CD4-positive, alpha-beta memory T cell (primary cell): ENCODE data around the gene AKNA. TPM values are rescaled to one million over a fixed set of nuclear protein-coding genes. Genes with fewer than 3 reads are reported as not detected.
A peak's percentile ranks its signal among the peaks of the same experiment; 100 is the strongest.

Experiments used
- CTCF ChIA-PET: fragments of 350-600 bp; sonication (Branson Sonifier 250); formaldehyde crosslinking; loops from one replicate; lab custom pipeline; 2021; ENCODE audit warnings: inconsistent platforms; ENCODE audit not compliant: partially characterized antibody; lab: Charles Lee
- POLR2A ChIA-PET: fragments of 350-600 bp; sonication (Branson Sonifier 250); formaldehyde crosslinking; loops from one replicate; lab custom pipeline; 2021; ENCODE audit not compliant: partially characterized antibody; lab: Charles Lee
- DNase-seq, 5 donors: peaks; one replicate each; pipeline versions ENCODE4 v3.0.0 to v3.0.0-alpha.2; 2020 to 2022; ENCODE audit warnings: mixed read lengths in 1 of 5
- H3K27ac ChIP-seq: one replicate; pipeline ENCODE4 v1.7.0; 2013; ENCODE audit warnings: low read depth, low read length
- H3K27me3 ChIP-seq: 2 replicates; pipeline ENCODE4 v1.7.0; 2013; ENCODE audit warnings: mild to moderate bottlenecking, low read length, moderate library complexity; ENCODE audit not compliant: insufficient read depth
- H3K36me3 ChIP-seq: 2 replicates; pipeline ENCODE4 v1.7.0; 2013; ENCODE audit warnings: mild to moderate bottlenecking, low read length, moderate library complexity; ENCODE audit not compliant: insufficient read depth
- H3K4me1 ChIP-seq: 2 replicates; pipeline ENCODE4 v1.7.0; 2013; ENCODE audit warnings: mild to moderate bottlenecking, low read length, moderate library complexity; ENCODE audit not compliant: insufficient read depth
- H3K4me3 ChIP-seq, 2 donors: one replicate each; pipeline ENCODE4 v1.7.0; 2013; ENCODE audit warnings: low read length in 2 of 2, mild to moderate bottlenecking in 1 of 2
- H3K9me3 ChIP-seq, 2 donors: one replicate each; pipeline ENCODE4 v1.7.0; 2013; ENCODE audit warnings: low read length in 2 of 2, control low read depth in 1 of 2; ENCODE audit not compliant: control insufficient read depth in 1 of 2
- H3K27ac Mint-ChIP-seq, 7 donors: one replicate each; pipeline ENCODE4 v1.8.0; 2020 to 2021; ENCODE audit warnings: mixed read lengths in 7 of 7, mild to moderate bottlenecking in 6 of 7, inconsistent platforms in 3 of 7, moderate library complexity in 3 of 7
- H3K27me3 Mint-ChIP-seq, 2 donors: one replicate each; pipeline ENCODE4 v1.8.0; 2020 to 2021; ENCODE audit warnings: mixed read lengths in 2 of 2
- H3K36me3 Mint-ChIP-seq, 2 donors: one replicate each; pipeline ENCODE4 v1.8.0; 2020 to 2021; ENCODE audit warnings: mixed read lengths in 2 of 2, inconsistent platforms in 1 of 2, mild to moderate bottlenecking in 1 of 2
- H3K4me1 Mint-ChIP-seq, 4 donors: one replicate each; pipeline ENCODE4 v1.8.0; 2020 to 2021; ENCODE audit warnings: mixed read lengths in 4 of 4, mild to moderate bottlenecking in 1 of 4
- H3K4me3 Mint-ChIP-seq, 8 donors: one replicate each; pipeline ENCODE4 v1.8.0; 2020 to 2021; ENCODE audit warnings: mixed read lengths in 8 of 8, mild to moderate bottlenecking in 7 of 8, moderate library complexity in 6 of 8, inconsistent platforms in 3 of 8
- H3K9me3 Mint-ChIP-seq, 8 donors: one replicate each; pipeline ENCODE4 v1.8.0; 2020 to 2021; ENCODE audit warnings: mixed read lengths in 8 of 8, mild to moderate bottlenecking in 5 of 8, inconsistent platforms in 3 of 8, moderate library complexity in 1 of 8
- intact Hi-C: fragments of 100-400 bp; cut with micrococcal nuclease; formaldehyde crosslinking; loops from one replicate; pipeline ENCODE4 v1.15.1; 2023
- polyA plus RNA-seq, 2 donors: library from polyadenylated mRNA; unstranded; fragments of 300-500 nt; fragmentation: Illumina TruSeq; gene quantifications; one replicate each; pipeline ENCODE4 v1.2.3, GENCODE V29; 2021
- total RNA-seq, 2 experiments: library from RNA; stranded (reverse); gene quantifications; one replicate each; pipeline ENCODE4 v1.2.3, GENCODE V29; 2021

Gene AKNA
- total and polyA plus RNA-seq, 4 experiments from 2014 or later, result 1.9 to 375 (median 205) TPM

DNA sequence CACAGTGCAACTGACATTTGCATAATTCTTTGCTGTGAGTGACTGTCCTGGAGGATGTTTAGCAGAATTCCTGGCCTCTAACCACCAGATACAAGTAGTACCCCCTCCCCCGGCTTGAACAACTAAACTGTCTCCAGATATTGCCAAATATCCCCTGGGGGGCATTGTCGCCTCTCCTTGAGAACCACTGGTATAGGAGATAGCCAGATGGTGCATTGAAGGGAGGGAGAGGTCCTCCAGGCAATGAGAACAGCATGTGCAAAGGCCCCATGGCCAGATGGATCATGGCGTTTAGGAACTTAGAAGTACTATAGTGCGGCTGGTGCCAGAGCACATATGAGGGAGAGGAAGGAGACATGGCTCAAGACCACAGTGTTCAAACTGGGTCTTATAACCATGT lies 83.8 kb downstream of the AKNA start:
- ChIA-PET CTCF (no interaction called here), POLR2A (no interaction called here)
- DNase-seq, result no peak
- peak overlapping the region in 1 of 7 donors; percentile 53 for H3K27ac Mint-ChIP-seq
- H3K9me3 Mint-ChIP-seq, result no peaks in the 10 kb centered on the region
- peaks cover 3% of the 10 kb centered on the region for H3K4me1 ChIP-seq
- H3K36me3 ChIP-seq, result no peaks in the 10 kb centered on the region
- no peaks in the 10 kb centered on the region for H3K27me3 ChIP-seq
- H3K36me3 Mint-ChIP-seq, result no peaks in the 10 kb centered on the region
- H3K4me3 Mint-ChIP-seq, result no peak overlapping the region
- no peaks in the 10 kb centered on the region for H3K9me3 ChIP-seq
- intact Hi-C loops, result no loop called here
- H3K4me3 ChIP-seq, result no peak overlapping the region
- H3K27me3 Mint-ChIP-seq, result no peaks in the 10 kb centered on the region
- H3K27ac ChIP-seq, result no peak overlapping the region
- H3K4me1 Mint-ChIP-seq, result peaks cover 0 to 14% (median 5%) of the 10 kb centered on the region in 4 donors

DNA sequence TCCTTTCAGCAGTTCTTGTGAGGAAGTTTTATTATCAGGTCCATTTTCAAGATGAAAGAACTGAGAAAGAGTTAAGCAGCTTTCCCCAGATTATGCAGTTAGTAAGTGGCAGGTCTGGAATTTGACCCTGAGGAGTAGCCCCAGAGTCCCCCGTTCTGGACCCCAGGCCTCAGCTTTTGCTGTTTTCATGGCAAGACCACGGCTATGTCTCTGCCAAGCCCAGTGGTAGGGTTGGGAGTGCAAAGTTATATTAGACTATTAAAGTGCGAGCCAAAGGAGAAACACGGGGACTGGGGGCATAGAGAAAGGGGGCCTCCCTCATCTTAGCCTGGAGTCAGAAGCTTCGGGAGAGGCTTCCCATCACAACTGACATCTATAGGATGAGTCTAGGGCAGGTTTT lies 84.2 kb downstream of the AKNA start:
- H3K9me3 ChIP-seq, result no peaks in the 10 kb centered on the region
- H3K27ac ChIP-seq, result no peak overlapping the region
- H3K4me1 ChIP-seq, result peaks cover 3% of the 10 kb centered on the region
- H3K36me3 ChIP-seq, result no peaks in the 10 kb centered on the region
- Mint-ChIP-seq H3K27ac (no peak overlapping the region), H3K9me3 (no peaks in the 10 kb centered on the region), H3K4me1 (peaks cover 0 to 14% (median 5%) of the 10 kb centered on the region in 4 donors), H3K36me3 (no peaks in the 10 kb centered on the region), H3K27me3 (no peaks in the 10 kb centered on the region), H3K4me3 (no peak overlapping the region)
- H3K4me3 ChIP-seq, result no peak overlapping the region
- intact Hi-C loops, result no loop called here
- no peaks in the 10 kb centered on the region for H3K27me3 ChIP-seq
- POLR2A ChIA-PET, result no interaction called here
- CTCF ChIA-PET, result no interaction called here
- no peak for DNase-seq

DNA sequence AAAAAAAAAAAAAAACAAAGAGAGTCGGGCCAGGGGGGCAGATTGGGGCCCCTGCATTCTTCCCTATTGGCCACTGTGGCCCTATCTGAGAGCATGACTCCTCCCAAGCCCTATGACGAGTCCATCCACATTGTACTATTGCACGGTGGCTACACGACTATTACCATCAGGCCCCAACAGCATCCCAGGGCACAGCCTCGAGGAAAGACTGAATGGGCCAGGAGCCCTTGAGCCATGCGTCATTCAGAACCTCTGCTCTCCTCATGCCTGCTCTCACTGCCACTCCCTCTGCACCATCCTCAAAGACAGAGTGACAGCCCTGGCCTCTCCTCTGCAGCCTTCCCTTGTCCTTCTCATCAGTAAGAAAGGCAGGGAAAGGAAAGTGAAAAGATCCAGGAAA lies 85.1 kb downstream of the AKNA start:
- no peaks in the 10 kb centered on the region for H3K9me3 ChIP-seq
- H3K4me1 ChIP-seq, result peaks cover 3% of the 10 kb centered on the region
- H3K4me3 ChIP-seq, result no peak overlapping the region
- no peaks in the 10 kb centered on the region for H3K36me3 ChIP-seq
- ChIA-PET CTCF (no interaction called here), POLR2A (no interaction called here)
- intact Hi-C loops, result no loop called here
- H3K27ac ChIP-seq, result no peak overlapping the region
- Mint-ChIP-seq H3K4me3 (no peak overlapping the region), H3K36me3 (no peaks in the 10 kb centered on the region), H3K27ac (no peak overlapping the region), H3K27me3 (no peaks in the 10 kb centered on the region), H3K4me1 (peaks cover 0 to 14% (median 5%) of the 10 kb centered on the region in 4 donors), H3K9me3 (no peaks in the 10 kb centered on the region)
- H3K27me3 ChIP-seq, result no peaks in the 10 kb centered on the region
- DNase-seq, result no peak

DNA sequence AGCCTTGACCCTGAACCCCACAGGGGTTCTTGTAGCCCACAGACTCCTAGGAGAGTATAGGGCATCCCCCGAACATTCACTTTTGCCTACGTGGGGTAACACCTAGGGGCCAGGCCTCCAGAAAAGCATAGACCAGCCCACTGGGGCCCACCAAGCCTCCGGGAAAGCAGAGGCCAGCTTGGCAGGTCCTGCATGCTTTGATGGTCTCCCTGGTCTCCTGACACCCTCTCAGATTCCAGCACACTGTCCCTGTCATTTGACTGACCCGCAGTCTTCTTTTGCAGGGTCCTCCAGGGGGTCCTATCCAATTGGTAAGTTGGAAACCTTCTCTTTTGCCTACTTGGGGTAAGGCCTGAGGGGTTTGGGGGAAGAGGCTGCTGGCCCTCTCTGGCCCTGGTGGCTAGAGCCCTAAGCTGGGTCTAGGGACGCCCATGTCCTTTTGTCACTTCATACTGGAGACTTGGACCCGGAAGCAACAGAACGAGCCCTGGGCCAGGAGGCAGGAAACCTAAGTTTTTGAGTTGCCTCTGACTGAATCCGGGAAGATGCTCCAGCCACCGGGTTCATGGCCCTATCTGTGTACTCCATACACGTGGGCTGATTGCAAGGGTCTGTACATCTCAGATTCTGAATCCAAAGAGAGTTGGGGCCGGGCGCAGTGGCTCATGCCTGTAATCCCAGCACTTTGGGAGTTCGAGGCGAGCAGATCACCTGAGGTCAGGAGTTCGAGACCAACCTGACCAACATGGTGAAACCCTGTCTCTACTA lies 85.8 kb downstream of the AKNA start:
- Mint-ChIP-seq H3K27me3 (no peaks in the 10 kb centered on the region), H3K36me3 (no peaks in the 10 kb centered on the region), H3K9me3 (no peaks in the 10 kb centered on the region), H3K27ac (no peak overlapping the region), H3K4me3 (no peak overlapping the region), H3K4me1 (peaks cover 0 to 14% (median 5%) of the 10 kb centered on the region in 4 donors)
- POLR2A ChIA-PET, result no interaction called here
- CTCF ChIA-PET, result no interaction called here
- Histone ChIP-seq H3K4me3 (no peak overlapping the region), H3K9me3 (no peaks in the 10 kb centered on the region), H3K27ac (no peak overlapping the region), H3K4me1 (peaks cover 3% of the 10 kb centered on the region), H3K36me3 (no peaks in the 10 kb centered on the region), H3K27me3 (no peaks in the 10 kb centered on the region)
- no peak for DNase-seq
- intact Hi-C loops, result no loop called here

DNA sequence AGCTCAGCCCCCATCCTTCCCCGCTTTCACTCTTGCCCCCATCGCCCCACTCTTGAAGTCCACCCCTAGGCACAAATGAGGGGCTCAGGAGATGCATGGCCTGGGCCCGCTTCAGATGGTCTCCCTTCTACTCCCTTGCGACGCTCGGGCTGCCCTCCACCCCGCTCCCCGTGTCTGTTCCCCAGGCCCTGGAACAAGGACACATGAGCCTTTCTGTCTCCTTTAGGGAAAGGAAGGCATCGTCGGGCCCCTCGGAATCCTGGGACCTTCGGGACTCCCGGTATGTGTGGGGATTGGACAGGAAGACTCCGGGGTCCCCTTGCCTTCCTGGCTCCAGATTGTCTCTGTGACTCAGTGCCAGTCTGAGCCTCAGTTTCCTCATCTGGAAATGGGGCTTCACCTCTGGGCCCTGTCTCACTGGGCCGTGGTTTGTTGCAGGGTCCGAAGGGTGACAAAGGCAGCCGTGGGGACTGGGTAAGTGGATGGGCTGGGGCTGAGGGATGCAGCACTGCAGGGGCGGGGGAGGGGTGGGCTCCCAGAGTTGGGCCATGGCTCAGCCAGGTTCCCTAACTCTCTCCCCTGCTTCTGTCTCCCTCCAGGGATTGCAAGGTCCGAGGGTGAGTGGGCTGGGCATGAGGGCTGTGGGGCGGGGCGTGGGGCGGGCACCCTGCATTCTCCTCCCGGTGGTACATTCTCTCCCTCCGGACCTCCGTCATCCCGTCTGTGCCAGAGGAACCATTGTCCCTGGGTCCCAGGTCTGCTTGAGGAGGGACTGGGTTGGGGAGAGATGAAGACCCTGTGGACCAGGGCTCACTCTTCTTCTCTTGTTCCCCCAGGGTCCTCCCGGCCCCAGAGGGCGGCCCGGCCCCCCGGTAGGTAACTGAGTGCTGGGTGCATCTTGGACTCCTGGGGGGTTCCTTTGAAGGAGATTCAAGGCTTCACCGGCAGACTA lies 86.7 kb downstream of the AKNA start:
- peaks cover 0 to 7% (median 2%) of the 10 kb centered on the region in 8 donors for H3K9me3 Mint-ChIP-seq
- H3K4me1 ChIP-seq, result peaks cover 3% of the 10 kb centered on the region
- no peak overlapping the region for H3K27ac Mint-ChIP-seq
- H3K4me1 Mint-ChIP-seq, result peaks cover 0 to 12% (median 5%) of the 10 kb centered on the region in 4 donors
- no peaks in the 10 kb centered on the region for H3K27me3 ChIP-seq
- intact Hi-C loops, result no loop called here
- H3K4me3 Mint-ChIP-seq, result no peak overlapping the region
- no peak overlapping the region for H3K27ac ChIP-seq
- DNase-seq, result no peak
- no peak overlapping the region for H3K4me3 ChIP-seq
- H3K27me3 Mint-ChIP-seq, result no peaks in the 10 kb centered on the region
- POLR2A ChIA-PET, result no interaction called here
- H3K36me3 Mint-ChIP-seq, result no peaks in the 10 kb centered on the region
- no peaks in the 10 kb centered on the region for H3K36me3 ChIP-seq
- CTCF ChIA-PET, result no interaction called here
- no peaks in the 10 kb centered on the region for H3K9me3 ChIP-seq

DNA sequence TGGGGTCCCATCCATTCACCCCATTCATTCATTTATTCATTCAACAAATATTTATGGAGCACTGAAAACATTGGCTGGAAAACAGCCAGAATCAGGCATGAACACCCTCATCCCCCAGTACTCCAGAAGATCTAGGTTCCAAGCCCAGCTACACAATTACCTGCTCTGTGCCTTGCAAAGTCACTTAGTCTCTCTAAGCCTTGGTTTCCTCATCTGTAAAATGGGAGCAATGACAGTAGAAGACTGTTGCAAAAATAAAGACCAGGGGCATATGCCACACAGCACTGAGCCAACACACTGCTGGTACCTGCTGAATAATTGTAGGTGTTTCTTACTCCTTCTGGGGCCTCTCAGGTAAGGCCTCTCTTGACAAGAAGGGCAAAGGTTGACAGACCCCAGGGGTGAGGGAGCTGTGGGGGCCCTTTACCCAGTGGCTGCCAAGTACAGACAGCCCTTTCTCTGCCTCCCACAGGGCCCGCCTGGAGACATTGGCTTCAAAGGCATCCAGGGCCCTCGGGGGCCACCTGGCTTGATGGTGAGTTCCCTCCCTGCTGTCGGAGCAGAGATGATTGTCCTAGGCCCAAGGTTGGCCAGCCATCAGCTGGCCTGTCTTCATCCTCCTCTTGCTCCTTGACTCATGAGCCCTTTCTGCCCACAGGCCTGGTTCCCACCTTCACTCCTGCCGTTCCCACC lies 87.5 kb downstream of the AKNA start:
- Histone ChIP-seq H3K4me3 (no peak overlapping the region), H3K4me1 (no peaks in the 10 kb centered on the region), H3K9me3 (no peaks in the 10 kb centered on the region), H3K27ac (no peak overlapping the region), H3K36me3 (no peaks in the 10 kb centered on the region), H3K27me3 (no peaks in the 10 kb centered on the region)
- Mint-ChIP-seq H3K9me3 (peaks cover 0 to 15% (median 8%) of the 10 kb centered on the region in 8 donors), H3K4me3 (no peak overlapping the region), H3K36me3 (no peaks in the 10 kb centered on the region), H3K4me1 (peaks cover 0 to 4% (median under 1%) of the 10 kb centered on the region in 4 donors), H3K27me3 (no peaks in the 10 kb centered on the region), H3K27ac (no peak overlapping the region)
- POLR2A ChIA-PET, result no interaction called here
- CTCF ChIA-PET, result no interaction called here
- DNase-seq, result no peak
- intact Hi-C loops, result no loop called here
